ENCODE results near the gene SIGLEC9. TPM values are rescaled to one million over a fixed set of nuclear protein-coding genes. Genes with fewer than 3 reads are reported as not detected.

The SIGLEC9 gene
- total RNA-seq, 4 donors from 2014 or later = 0.51 to 2.6 (median 1.7) TPM

DNA sequence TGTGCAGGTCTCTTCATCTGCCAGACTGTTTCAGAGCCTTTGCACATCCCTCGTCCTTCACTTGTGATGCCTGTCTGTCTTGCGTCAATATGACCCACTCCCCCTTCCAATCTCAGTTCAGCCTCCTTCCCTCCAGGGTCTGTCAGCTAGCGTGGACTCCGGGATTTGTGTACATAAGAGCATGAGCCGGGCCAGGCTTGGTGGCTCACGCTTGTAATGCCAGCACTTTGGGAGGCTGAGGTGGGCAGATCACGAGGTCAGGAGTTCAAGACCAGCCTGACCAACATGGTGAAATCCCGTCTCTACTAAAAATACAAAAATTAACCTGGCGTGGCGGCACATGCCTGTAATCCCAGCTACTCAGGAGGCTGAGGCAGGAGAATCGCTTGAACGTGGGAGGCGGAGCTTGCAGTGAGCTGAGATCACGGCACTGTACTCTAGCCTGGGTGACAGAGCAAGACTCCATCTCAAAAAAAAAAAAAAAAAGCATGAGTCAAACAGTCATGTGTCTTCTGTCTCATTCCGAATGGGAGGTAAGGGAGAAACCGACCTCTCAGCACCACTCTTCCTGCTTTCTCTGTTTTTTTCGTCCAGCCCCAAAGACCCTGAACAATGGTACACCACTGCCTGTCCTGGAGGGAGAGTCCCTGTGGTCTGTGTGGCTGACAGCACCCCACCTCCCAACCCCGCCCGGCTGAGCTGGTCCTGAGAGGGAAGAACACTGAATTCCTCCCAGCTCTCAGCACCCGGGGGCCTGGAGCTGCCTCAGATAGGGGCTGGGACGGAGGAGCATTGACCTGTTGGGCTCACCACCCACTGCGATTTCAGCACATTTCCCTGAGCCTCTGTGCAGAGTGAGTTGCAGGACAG, 2.4 kb upstream of the SIGLEC9 start:
- no peaks in the 10 kb centered on the region for H3K27me3 ChIP-seq
- H3K9me3 ChIP-seq = no peaks in the 10 kb centered on the region
- H3K27ac ChIP-seq = no peak overlapping the region
- no peaks in the 10 kb centered on the region for H3K36me3 ChIP-seq
- no peaks in the 10 kb centered on the region for H3K4me1 ChIP-seq
- H3K4me3 ChIP-seq = no peak overlapping the region
- intact Hi-C loops (cut with DNase I; ENCODE audit: low total_unique reads) = no loop called here
- TF ChIP-seq POLR2A (IDR thresholded peaks at IDR 0.05) = no peak
- TF ChIP-seq, protein P1, sequence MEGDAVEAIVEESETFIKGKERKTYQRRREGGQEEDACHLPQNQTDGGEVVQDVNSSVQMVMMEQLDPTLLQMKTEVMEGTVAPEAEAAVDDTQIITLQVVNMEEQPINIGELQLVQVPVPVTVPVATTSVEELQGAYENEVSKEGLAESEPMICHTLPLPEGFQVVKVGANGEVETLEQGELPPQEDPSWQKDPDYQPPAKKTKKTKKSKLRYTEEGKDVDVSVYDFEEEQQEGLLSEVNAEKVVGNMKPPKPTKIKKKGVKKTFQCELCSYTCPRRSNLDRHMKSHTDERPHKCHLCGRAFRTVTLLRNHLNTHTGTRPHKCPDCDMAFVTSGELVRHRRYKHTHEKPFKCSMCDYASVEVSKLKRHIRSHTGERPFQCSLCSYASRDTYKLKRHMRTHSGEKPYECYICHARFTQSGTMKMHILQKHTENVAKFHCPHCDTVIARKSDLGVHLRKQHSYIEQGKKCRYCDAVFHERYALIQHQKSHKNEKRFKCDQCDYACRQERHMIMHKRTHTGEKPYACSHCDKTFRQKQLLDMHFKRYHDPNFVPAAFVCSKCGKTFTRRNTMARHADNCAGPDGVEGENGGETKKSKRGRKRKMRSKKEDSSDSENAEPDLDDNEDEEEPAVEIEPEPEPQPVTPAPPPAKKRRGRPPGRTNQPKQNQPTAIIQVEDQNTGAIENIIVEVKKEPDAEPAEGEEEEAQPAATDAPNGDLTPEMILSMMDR (IDR thresholded peaks at IDR 0.05) = no peak
- DNase-seq = no peak

DNA sequence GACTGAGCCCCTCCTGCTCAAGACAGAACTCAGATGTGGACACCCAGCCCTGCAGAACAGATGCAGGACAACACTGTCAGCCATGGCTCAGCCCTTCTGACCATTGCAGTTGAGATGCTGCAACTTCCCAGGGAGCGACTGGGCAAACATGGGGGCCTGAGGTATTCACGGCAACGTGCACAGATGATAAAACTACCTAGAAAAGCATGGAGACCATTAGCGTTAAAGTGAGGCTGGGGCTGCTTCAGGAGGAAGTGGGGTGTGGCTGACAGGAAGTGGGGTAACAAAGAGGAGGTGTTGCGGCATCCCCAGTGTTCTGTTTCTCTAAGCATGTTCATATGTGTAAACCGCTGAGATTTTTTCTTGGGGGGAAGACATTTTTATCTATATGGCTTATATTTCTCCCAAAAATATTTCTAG, 1.3 kb upstream of the SIGLEC9 start:
- DNase-seq = no peak
- TF ChIP-seq POLR2A (IDR thresholded peaks at IDR 0.05) = no peak
- TF ChIP-seq, protein P1 (IDR thresholded peaks at IDR 0.05) = no peak
- intact Hi-C loops (cut with DNase I; ENCODE audit: low total_unique reads) = no loop called here
- no peaks in the 10 kb centered on the region for H3K27me3 ChIP-seq
- H3K9me3 ChIP-seq = no peaks in the 10 kb centered on the region
- no peaks in the 10 kb centered on the region for H3K36me3 ChIP-seq
- H3K4me1 ChIP-seq = no peaks in the 10 kb centered on the region
- H3K4me3 ChIP-seq = no peak overlapping the region
- no peak overlapping the region for H3K27ac ChIP-seq

DNA sequence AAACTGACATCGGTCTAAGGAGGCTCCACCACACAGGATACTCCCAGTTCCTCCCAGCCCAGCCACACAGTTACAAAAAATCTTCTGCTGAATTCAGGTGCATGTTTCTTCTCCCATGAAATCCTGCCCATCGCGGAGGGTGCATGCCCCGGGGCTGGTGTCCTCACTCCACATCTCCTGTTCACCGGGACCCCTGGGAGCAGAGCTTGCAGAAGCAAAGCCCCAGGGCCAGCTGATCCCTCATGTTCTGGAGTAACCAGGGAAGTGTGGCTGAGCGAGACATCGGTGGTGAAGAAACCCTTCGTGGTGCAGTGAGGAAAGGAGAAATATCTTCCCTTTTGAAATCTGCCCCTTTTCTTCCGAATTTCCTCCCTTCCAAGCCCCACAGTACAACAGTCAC, 904 bp upstream of the SIGLEC9 start:
- no peak overlapping the region for H3K27ac ChIP-seq
- DNase-seq = no peak
- H3K27me3 ChIP-seq = no peaks in the 10 kb centered on the region
- intact Hi-C loops (cut with DNase I; ENCODE audit: low total_unique reads) = no loop called here
- no peaks in the 10 kb centered on the region for H3K4me1 ChIP-seq
- TF ChIP-seq, protein P1 (IDR thresholded peaks at IDR 0.05) = no peak
- no peak for TF ChIP-seq POLR2A (IDR thresholded peaks at IDR 0.05)
- no peaks in the 10 kb centered on the region for H3K9me3 ChIP-seq
- H3K36me3 ChIP-seq = no peaks in the 10 kb centered on the region
- no peak overlapping the region for H3K4me3 ChIP-seq

DNA sequence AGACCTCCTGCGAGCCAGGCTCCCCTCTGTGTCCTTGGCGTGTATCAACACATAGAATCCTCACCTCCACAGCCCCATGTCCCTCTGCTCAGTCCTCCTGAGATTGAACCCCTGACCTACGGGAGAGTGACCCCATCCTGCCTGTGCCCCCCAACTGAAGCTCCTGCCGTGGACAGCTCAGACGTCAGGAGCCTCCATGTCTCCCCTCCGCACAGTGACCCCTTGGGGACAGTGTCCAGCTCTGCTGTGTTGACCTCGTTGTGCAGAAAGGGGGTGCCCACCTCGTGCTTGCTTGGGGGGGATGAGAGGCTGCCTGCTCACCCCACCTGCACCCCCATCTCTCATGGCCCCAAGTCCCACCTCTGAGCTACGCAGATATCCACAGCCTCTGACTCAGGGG, 490 bp upstream of the SIGLEC9 start:
- Histone ChIP-seq H3K9me3 (no peaks in the 10 kb centered on the region), H3K4me1 (no peaks in the 10 kb centered on the region), H3K36me3 (no peaks in the 10 kb centered on the region), H3K27ac (no peak overlapping the region), H3K27me3 (no peaks in the 10 kb centered on the region), H3K4me3 (no peak overlapping the region)
- no peak for DNase-seq
- intact Hi-C loops (cut with DNase I; ENCODE audit: low total_unique reads) = no loop called here
- TF ChIP-seq, protein P1 (IDR thresholded peaks at IDR 0.05) = no peak
- TF ChIP-seq POLR2A (IDR thresholded peaks at IDR 0.05) = no peak

DNA sequence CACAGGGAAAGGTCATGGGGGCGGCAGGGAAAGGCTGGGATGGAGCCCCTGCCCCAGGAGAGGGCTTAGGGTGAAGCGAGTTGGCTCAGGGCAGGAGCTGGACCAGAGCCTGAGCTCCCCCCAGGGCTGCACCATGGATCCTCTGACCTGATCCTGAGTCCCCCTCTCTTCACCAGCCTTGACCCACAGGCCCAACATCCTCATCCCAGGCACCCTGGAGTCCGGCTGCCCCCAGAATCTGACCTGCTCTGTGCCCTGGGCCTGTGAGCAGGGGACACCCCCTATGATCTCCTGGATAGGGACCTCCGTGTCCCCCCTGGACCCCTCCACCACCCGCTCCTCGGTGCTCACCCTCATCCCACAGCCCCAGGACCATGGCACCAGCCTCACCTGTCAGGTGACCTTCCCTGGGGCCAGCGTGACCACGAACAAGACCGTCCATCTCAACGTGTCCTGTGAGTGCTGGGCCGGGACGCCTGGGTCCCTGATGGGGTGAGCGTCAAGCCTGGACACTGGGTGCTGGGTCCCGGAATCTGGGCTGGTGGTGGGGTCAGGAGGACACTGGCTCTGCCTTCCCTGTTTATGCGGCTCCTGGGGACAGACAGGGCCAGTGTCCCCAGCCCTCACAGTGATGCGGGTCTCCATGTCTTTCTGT, 842 bp downstream of the SIGLEC9 start:
- TF ChIP-seq POLR2A (IDR thresholded peaks at IDR 0.05) = no peak
- TF ChIP-seq, protein P1 (IDR thresholded peaks at IDR 0.05) = no peak
- Histone ChIP-seq H3K4me3 (no peak overlapping the region), H3K27ac (no peak overlapping the region), H3K36me3 (no peaks in the 10 kb centered on the region), H3K9me3 (no peaks in the 10 kb centered on the region), H3K4me1 (no peaks in the 10 kb centered on the region), H3K27me3 (no peaks in the 10 kb centered on the region)
- no peak for DNase-seq
- intact Hi-C loops (cut with DNase I; ENCODE audit: low total_unique reads) = no loop called here
